HEK293 (cell line): ENCODE data around the gene NUP85.

Experiments used
- FEZF1 ChIP-seq: fragments of 450-650 bp; formaldehyde crosslinking; IDR thresholded peaks from 2 replicates; pipeline ENCODE4 v1.5.1; 2016; ENCODE audit warnings: missing biosample characterization, missing genetic modification characterization
- GLIS1 ChIP-seq: fragments of 450-650 bp; formaldehyde crosslinking; IDR thresholded peaks from 2 replicates; pipeline ENCODE4 v1.5.1; 2016; ENCODE audit warnings: missing biosample characterization, missing genetic modification characterization
- KLF10 ChIP-seq: fragments of 450-650 bp; IDR thresholded peaks from 2 replicates; pipeline ENCODE4 v1.5.1; 2018; ENCODE audit warnings: missing biosample characterization, mild to moderate bottlenecking, missing genetic modification characterization
- OSR2 ChIP-seq: fragments of 450-650 bp; formaldehyde crosslinking; IDR thresholded peaks from 2 replicates; pipeline ENCODE4 v1.5.1; 2016; ENCODE audit warnings: missing biosample characterization, missing genetic modification characterization
- REPIN1 ChIP-seq: fragments of 450-650 bp; formaldehyde crosslinking; IDR thresholded peaks from 2 replicates; pipeline ENCODE4 v1.5.1; 2017; ENCODE audit warnings: missing biosample characterization, missing genetic modification characterization, low read depth
- SETDB1 ChIP-seq: IDR thresholded peaks from one replicate; pipeline ENCODE4 v1.6.1; 2017; ENCODE audit warnings: mild to moderate bottlenecking, low read length, moderate library complexity, mixed read lengths; ENCODE audit not compliant: insufficient read length
- TCF7L2 ChIP-seq: IDR thresholded peaks from 2 replicates; pipeline ENCODE4 v1.6.1; 2011; ENCODE audit warnings: low read depth, mild to moderate bottlenecking, inconsistent platforms, low read length, moderate library complexity, borderline replicate concordance
- YY1 ChIP-seq: fragments of 450-650 bp; formaldehyde crosslinking; IDR thresholded peaks from 2 replicates; pipeline ENCODE4 v1.5.1; 2018; ENCODE audit warnings: missing biosample characterization, missing genetic modification characterization
- ZBTB8A ChIP-seq: fragments of 450-650 bp; formaldehyde crosslinking; IDR thresholded peaks from 2 replicates; pipeline ENCODE4 v1.5.1; 2016; ENCODE audit warnings: missing biosample characterization, missing genetic modification characterization
- ZFP37 ChIP-seq: fragments of 450-650 bp; formaldehyde crosslinking; IDR thresholded peaks from 2 replicates; pipeline ENCODE4 v1.5.1; 2016; ENCODE audit warnings: missing biosample characterization, missing genetic modification characterization
- ZNF10 ChIP-seq: fragments of 450-650 bp; formaldehyde crosslinking; IDR thresholded peaks from 2 replicates; pipeline ENCODE4 v1.5.1; 2017; ENCODE audit warnings: missing biosample characterization, missing genetic modification characterization
- ZNF174 ChIP-seq: fragments of 450-650 bp; formaldehyde crosslinking; IDR thresholded peaks from 2 replicates; pipeline ENCODE4 v1.5.0; 2017; ENCODE audit warnings: missing biosample characterization, mild to moderate bottlenecking, missing genetic modification characterization
- ZNF202 ChIP-seq: fragments of 450-650 bp; formaldehyde crosslinking; IDR thresholded peaks from 2 replicates; pipeline ENCODE4 v1.5.1; 2016; ENCODE audit warnings: missing biosample characterization, missing genetic modification characterization, borderline replicate concordance
- ZNF239 ChIP-seq: fragments of 450-650 bp; formaldehyde crosslinking; IDR thresholded peaks from 2 replicates; pipeline ENCODE4 v1.5.1; 2016; ENCODE audit warnings: missing biosample characterization, missing genetic modification characterization
- ZNF280D ChIP-seq: fragments of 450-650 bp; formaldehyde crosslinking; IDR thresholded peaks from 2 replicates; pipeline ENCODE4 v1.5.1; 2016; ENCODE audit warnings: missing biosample characterization, missing genetic modification characterization
- ZNF302 ChIP-seq: fragments of 450-650 bp; formaldehyde crosslinking; IDR thresholded peaks from 2 replicates; pipeline ENCODE4 v1.5.1; 2016; ENCODE audit warnings: missing biosample characterization, missing genetic modification characterization, low read depth
- ZNF423 ChIP-seq: fragments of 450-650 bp; formaldehyde crosslinking; IDR thresholded peaks from 2 replicates; pipeline ENCODE4 v1.5.1; 2016; ENCODE audit warnings: missing biosample characterization, missing genetic modification characterization
- ZNF449 ChIP-seq: fragments of 450-650 bp; formaldehyde crosslinking; IDR thresholded peaks from 2 replicates; pipeline ENCODE4 v1.5.1; 2017; ENCODE audit warnings: missing biosample characterization, mild to moderate bottlenecking, missing genetic modification characterization, moderate library complexity
- ZNF521 ChIP-seq: fragments of 450-650 bp; formaldehyde crosslinking; IDR thresholded peaks from 2 replicates; pipeline ENCODE4 v1.5.1; 2017; ENCODE audit warnings: missing biosample characterization, mild to moderate bottlenecking, missing genetic modification characterization
- ZNF621 ChIP-seq: fragments of 450-650 bp; formaldehyde crosslinking; IDR thresholded peaks from 2 replicates; pipeline ENCODE4 v1.5.1; 2017; ENCODE audit warnings: missing biosample characterization, missing genetic modification characterization
- ZNF626 ChIP-seq: fragments of 450-650 bp; sonication (Bioruptor Pico); formaldehyde crosslinking; IDR thresholded peaks from 2 replicates; pipeline ENCODE4 v1.5.1; 2018; ENCODE audit warnings: missing biosample characterization, missing genetic modification characterization, inconsistent platforms
- ZNF629 ChIP-seq: fragments of 450-650 bp; formaldehyde crosslinking; IDR thresholded peaks from 2 replicates; pipeline ENCODE4 v1.5.1; 2017; ENCODE audit warnings: missing biosample characterization, missing genetic modification characterization
- ZNF658 ChIP-seq: fragments of 450-650 bp; formaldehyde crosslinking; IDR thresholded peaks from 2 replicates; pipeline ENCODE4; 2016; ENCODE audit warnings: missing biosample characterization, missing genetic modification characterization
- ZNF670 ChIP-seq: fragments of 450-650 bp; formaldehyde crosslinking; IDR thresholded peaks from 2 replicates; pipeline ENCODE4 v1.5.1; 2016; ENCODE audit warnings: missing biosample characterization, missing genetic modification characterization, low read depth
- ZNF677 ChIP-seq: fragments of 450-650 bp; IDR thresholded peaks from 2 replicates; pipeline ENCODE4 v1.5.0; 2018; ENCODE audit warnings: missing biosample characterization, mild to moderate bottlenecking, missing genetic modification characterization, moderate library complexity
- ZNF692 ChIP-seq: fragments of 450-650 bp; formaldehyde crosslinking; IDR thresholded peaks from 2 replicates; pipeline ENCODE4 v1.5.1; 2016; ENCODE audit warnings: missing biosample characterization, missing genetic modification characterization
- ZNF747 ChIP-seq: fragments of 450-650 bp; formaldehyde crosslinking; IDR thresholded peaks from 2 replicates; pipeline ENCODE4 v1.5.1; 2016; ENCODE audit warnings: missing biosample characterization, missing genetic modification characterization
- ZNF785 ChIP-seq: fragments of 450-650 bp; formaldehyde crosslinking; IDR thresholded peaks from 2 replicates; pipeline ENCODE4 v1.5.1; 2016; ENCODE audit warnings: missing biosample characterization, missing genetic modification characterization
- ZSCAN18 ChIP-seq: fragments of 450-650 bp; formaldehyde crosslinking; IDR thresholded peaks from 2 replicates; pipeline ENCODE4 v1.5.1; 2016; ENCODE audit warnings: missing biosample characterization, missing genetic modification characterization
- ZSCAN23 ChIP-seq: fragments of 450-650 bp; formaldehyde crosslinking; IDR thresholded peaks from 2 replicates; pipeline ENCODE4 v1.5.1; 2016; ENCODE audit warnings: missing biosample characterization, missing genetic modification characterization
- ZSCAN4 ChIP-seq: fragments of 450-650 bp; formaldehyde crosslinking; IDR thresholded peaks from 2 replicates; pipeline ENCODE4 v1.5.1; 2017; ENCODE audit warnings: missing biosample characterization, missing genetic modification characterization
- ZXDB ChIP-seq: fragments of 450-650 bp; formaldehyde crosslinking; IDR thresholded peaks from 2 replicates; pipeline ENCODE4 v1.5.1; 2016; ENCODE audit warnings: missing biosample characterization, missing genetic modification characterization

Gene NUP85

GRCh38 chr17:75240394-75241142 lies 35.1 kb downstream of the NUP85 start (continued):
- no peak for TF ChIP-seq OSR2 (tag by site-specific recombination)
- TF ChIP-seq ZNF174 = no peak
- no peak for TF ChIP-seq TCF7L2
- no peak for TF ChIP-seq ZNF202
- TF ChIP-seq ZNF302 (tag by site-specific recombination) = no peak
- TF ChIP-seq ZNF785 = no peak
- TF ChIP-seq ZXDB (tag by site-specific recombination) = no peak
- TF ChIP-seq ZSCAN23 (tag by site-specific recombination) = 0 out of 2 replicates have a peak, but pooled peaks have one; percentile 54
- no peak for TF ChIP-seq ZNF670 (tag by site-specific recombination)
- TF ChIP-seq ZNF626 (tag by site-specific recombination) = no peak
- TF ChIP-seq ZSCAN18 (tag by site-specific recombination) = no peak
- TF ChIP-seq ZNF10 (tag by site-specific recombination) = peak; percentile 92
- no peak for TF ChIP-seq ZNF521 (tag by site-specific recombination)
- no peak for TF ChIP-seq ZFP37 (tag by site-specific recombination)
- no peak for TF ChIP-seq ZSCAN4 (tag by site-specific recombination)
- peak; percentile 68; the same call in 1 of the 2 replicates for TF ChIP-seq ZNF629 (tag by site-specific recombination)
- no peak for TF ChIP-seq ZNF747 (tag by site-specific recombination)
- TF ChIP-seq FEZF1 (tag by site-specific recombination) = no peak
- TF ChIP-seq ZBTB8A (tag by site-specific recombination) = peak; percentile 67
- TF ChIP-seq ZNF621 (tag by site-specific recombination) = no peak
- no peak for TF ChIP-seq YY1 (tag by site-specific recombination)
- TF ChIP-seq GLIS1 (tag by site-specific recombination) = peak; percentile 89
- TF ChIP-seq ZNF280D (tag by site-specific recombination) = no peak
- peak; percentile 53 for TF ChIP-seq ZNF692 (tag by site-specific recombination)
- TF ChIP-seq KLF10 = no peak; the same call in 1 of the 2 replicates
- TF ChIP-seq ZNF677 (tag by site-specific recombination) = no peak
- TF ChIP-seq ZNF449 (tag by site-specific recombination) = no peak
- TF ChIP-seq ZNF658 (tag by site-specific recombination) = no peak
- TF ChIP-seq ZNF423 (tag by site-specific recombination) = peak; percentile 95
- no peak for TF ChIP-seq ZNF239 (tag by site-specific recombination)
- TF ChIP-seq REPIN1 (tag by site-specific recombination) = no peak
- no peak for TF ChIP-seq SETDB1
